A673 (cell line): ENCODE results near the gene ST7L.

Experiments used
- EZH2 ChIP-seq: fragments of 200-600 bp; sonication (generic); IDR thresholded peaks from 2 replicates; pipeline ENCODE4 v1.6.1; 2017; ENCODE audit warnings: borderline replicate concordance, low read depth, mild to moderate bottlenecking, mixed read lengths, antibody characterized with exemption, low read length; ENCODE audit not compliant: poor library complexity, severe bottlenecking
- TF ChIP-seq, protein P1 (sequence below): fragments of 300-800, 200-600 bp; sonication (generic); conservative IDR thresholded peaks from 2 replicates; pipeline ENCODE4 v1.5.1; 2017; ENCODE audit warnings: low read depth, mild to moderate bottlenecking, antibody characterized with exemption, low read length, moderate library complexity, mixed read lengths

DNA sequence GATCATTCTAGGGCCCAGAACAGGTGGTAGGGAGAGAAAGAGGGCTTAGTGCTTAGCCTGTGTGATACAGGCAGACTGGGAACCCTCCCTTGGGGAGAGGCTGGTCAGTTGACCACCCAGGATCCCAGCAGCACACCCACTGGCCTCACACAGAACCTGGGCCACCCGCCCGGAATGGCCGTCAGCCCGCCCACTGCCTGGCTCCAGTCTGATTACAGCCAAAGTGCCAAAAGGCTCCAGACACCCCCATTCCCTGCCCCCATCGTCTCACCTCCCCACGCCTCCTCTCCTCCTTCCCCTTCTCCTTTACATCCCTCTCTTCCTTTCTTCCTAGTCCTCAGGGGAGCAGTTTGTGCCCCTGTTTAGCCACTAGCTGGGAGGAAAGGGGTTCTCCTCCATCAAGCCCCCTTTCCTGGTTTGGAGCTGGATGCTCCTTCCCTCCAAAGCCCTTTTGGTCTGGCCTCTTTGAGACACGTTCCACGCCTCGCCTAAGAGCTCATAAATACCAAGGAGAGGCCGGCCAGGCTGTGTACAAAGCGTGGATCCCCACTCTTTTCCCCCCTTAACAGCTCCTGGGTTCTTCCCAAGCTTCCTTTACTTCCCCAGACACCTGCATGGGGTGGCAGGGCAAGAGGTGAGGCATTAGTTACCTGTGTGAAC is 114.8 kb downstream of the ST7L start:
- no peak for TF ChIP-seq EZH2
- TF ChIP-seq, protein P1, sequence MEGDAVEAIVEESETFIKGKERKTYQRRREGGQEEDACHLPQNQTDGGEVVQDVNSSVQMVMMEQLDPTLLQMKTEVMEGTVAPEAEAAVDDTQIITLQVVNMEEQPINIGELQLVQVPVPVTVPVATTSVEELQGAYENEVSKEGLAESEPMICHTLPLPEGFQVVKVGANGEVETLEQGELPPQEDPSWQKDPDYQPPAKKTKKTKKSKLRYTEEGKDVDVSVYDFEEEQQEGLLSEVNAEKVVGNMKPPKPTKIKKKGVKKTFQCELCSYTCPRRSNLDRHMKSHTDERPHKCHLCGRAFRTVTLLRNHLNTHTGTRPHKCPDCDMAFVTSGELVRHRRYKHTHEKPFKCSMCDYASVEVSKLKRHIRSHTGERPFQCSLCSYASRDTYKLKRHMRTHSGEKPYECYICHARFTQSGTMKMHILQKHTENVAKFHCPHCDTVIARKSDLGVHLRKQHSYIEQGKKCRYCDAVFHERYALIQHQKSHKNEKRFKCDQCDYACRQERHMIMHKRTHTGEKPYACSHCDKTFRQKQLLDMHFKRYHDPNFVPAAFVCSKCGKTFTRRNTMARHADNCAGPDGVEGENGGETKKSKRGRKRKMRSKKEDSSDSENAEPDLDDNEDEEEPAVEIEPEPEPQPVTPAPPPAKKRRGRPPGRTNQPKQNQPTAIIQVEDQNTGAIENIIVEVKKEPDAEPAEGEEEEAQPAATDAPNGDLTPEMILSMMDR, result no peak
